HG03342 (cell line): ENCODE results near the gene DUOXA2.

Experiments used
- ATAC-seq: cut with Tn5 transposase; IDR thresholded peaks from one replicate; pipeline ENCODE4 v1.9.1; 2021; ENCODE audit warnings: mild to moderate bottlenecking, moderate library complexity; ENCODE audit not compliant: unreplicated experiment

The DUOXA2 gene

GRCh38 chr15:45116482-45117307, 2.6 kb downstream of the DUOXA2 start:
- no peak for ATAC-seq

GRCh38 chr15:45117308-45118130, 3.4 kb downstream of the DUOXA2 start:
- ATAC-seq = no peak

- peak; percentile 92 for ATAC-seq
Observed at GRCh38 chr15:45118131-45118588, 4.0 kb downstream of the DUOXA2 start.

- ATAC-seq = no peak
Observed at GRCh38 chr15:45118996-45119395, 4.9 kb downstream of the DUOXA2 start.

GRCh38 chr15:45120081-45120972, 6.2 kb downstream of the DUOXA2 start:
- ATAC-seq = no peak

GRCh38 chr15:45121020-45121419, 6.9 kb downstream of the DUOXA2 start:
- no peak for ATAC-seq

DNA sequence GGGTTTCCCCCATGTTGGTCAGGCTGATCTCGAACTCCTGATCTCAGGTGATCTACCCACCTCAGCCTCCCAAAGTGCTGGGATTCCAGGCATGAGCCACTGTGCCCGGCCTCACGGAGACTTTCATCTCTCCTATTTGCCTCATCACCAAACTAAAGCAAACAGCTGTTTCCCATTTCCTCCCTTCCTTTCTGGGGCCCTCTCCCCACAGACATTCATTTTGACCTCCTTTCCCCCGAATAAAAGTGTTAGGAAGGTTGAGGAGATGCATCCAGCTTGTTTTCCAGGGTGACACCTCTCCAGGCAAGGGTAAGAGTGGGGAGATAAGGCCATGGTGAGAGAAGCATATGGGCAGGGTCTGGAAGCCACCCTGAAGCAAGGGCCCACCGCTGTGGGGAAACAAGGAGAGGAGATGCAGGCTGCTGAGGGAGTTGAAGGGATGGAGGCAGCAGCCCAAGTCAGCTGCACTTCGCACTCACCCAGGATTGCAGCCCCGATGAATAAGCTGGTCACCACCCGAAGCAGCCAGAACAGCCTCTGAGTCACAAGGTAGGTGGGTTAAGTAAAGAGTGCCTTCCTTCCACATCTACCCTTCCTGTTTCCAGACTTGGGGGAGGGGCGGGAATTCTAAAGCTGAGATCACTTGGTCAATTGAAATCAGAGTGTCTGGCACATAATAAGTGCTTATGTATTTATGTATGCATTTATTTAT, 7.7 kb downstream of the DUOXA2 start:
- ATAC-seq = no peak

- ATAC-seq = no peak
Observed at GRCh38 chr15:45122719-45123118, 8.6 kb downstream of the DUOXA2 start.

DNA sequence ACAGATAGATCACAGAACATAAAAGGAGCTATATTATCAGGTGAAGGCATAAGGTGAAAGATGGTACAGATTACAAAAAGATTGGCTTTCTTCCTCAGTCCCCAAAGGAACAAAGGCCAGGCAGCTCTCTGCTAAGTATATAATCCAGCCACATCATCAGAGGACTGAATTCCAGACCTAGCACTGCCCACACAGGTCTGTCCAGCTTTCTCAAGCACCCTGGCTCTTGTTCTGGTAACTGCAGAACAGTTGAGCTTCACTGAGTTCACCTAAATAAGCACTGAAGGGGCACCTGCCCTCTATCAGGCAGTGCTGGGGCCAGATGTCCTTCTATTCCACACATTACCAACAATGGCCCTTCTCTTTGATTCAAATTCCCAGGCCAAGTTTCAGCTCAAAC, 9.3 kb downstream of the DUOXA2 start:
- ATAC-seq = no peak

DNA sequence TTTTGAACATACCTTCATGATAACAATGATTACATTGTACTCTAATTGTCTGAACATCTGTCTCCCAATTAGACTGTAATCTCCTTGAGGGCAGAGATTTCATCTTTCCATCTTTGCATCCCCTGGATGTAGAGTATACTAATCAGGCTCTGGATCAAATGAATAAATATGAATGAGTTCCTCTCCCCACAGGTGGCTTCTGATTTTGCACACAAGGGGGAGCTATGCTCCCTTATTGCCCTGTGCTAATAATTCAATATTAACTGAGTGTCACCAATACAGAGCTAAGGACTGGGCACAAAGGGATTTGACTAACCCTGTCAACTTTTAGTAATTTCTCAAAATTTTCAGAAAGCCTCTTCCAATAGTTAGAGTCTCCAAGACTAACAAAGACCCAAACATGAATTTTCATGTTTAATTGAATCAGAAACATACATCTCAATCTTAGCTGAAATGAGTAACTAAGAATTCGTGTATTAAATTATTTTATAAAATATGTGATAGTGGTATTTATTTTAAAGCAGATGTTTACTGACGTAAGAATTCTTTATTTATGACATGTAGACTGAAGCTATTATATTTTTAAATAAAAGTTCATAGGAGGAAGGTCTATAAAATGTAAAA, 12.5 kb downstream of the DUOXA2 start:
- ATAC-seq = no peak

DNA sequence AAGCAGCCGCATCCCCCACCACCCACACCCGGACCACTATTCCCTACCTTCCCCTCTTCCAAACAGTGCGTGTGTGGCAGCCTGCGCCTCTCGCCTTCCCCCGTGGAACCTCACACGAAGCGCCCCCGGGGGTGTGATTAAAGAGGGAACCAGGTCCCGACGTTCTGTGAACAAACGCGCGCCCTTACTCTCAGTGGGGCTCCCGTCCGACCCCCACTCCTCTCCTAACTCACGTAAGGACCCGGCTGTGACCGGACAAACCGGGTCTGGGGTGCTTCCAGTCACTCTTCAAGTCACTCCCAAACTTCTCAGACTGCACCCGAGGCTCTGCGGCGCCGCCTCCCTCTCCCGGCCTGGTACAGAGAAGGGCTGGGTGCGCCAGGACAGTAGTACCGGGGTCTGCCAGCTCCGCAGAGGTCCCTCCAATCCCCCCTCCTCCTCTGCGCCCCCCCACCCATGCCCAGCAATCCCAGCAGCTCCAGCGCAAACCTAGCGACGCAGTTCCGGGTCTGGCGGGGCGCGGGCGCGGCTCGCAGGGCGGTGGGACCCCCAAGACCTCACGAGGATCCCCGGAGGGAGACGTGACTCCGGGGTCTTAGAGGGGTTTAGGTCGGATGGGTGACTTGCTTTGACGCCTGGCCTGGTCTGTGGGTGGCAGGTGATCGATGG, 15.0 kb downstream of the DUOXA2 start:
- no peak for ATAC-seq

DNA sequence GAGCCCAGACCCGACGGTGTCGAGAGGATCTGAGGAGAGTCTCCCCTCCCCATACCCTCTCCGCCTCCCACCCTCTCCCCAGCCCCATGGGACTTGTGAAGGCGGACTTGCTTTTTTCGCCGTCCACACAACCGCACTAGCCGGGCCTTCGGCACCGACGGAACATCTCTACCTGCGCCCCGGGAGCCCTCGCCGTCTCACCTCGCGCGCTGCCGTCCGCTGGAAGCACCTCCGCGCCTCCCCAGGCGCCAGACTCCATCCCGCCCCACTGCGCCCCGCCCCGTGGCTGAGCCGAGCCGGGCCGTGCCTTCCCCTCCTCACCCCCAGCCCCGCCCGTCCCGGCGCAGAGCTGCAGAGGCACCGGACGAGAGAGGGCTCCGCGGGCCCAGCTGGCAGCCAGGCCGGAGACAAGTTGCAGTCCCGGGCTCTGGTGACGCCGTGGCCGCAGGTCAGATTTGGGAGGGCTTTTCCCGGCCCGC, 15.6 kb downstream of the DUOXA2 start, which contains the start of the genes DUOX1 and DUOXA1:
DUOX1 (plus strand) TSS at position 344 of the 479 bp plus-strand sequence. CDS start 1,973 bp downstream, outside the sequence.
DUOXA1 (minus strand) TSS at position 229 of the 479 bp plus-strand sequence. CDS start 6,865 bp downstream, outside the sequence.
- ATAC-seq = no peak

DNA sequence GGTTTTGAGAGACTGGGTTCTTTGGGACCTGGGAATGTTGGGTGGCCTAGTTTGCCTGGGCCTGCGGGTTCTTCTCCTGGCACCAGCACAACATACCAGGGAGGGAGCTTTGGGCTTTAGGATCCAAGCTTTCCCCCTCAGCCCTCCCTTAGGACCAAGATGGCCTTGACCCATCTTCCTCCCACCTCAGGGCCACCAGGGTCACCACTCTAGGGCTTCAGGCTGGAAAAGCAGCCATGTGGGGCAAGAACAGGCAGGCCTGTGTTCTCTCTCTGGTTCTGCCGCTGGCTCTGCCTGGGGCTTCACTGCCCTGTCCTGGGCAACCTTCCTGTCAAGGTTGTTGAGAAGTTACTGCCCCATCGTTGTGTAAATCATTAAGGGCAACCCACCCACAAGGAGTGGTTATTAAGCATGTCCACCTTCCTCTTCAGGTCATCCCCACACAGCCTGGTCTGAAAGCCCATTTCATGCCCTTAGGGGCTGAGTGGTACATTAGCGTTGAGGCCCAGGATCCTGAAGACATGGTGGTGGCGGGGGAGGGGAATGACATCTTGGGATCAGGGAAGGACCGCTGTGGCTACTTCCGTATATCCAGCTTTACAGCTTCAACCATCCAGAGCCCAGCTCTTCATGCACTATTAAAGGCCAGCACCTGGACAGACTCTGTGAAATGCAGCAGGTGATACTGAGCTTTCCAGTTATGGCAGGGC, 16.3 kb downstream of the DUOXA2 start:
- ATAC-seq = no peak

DNA sequence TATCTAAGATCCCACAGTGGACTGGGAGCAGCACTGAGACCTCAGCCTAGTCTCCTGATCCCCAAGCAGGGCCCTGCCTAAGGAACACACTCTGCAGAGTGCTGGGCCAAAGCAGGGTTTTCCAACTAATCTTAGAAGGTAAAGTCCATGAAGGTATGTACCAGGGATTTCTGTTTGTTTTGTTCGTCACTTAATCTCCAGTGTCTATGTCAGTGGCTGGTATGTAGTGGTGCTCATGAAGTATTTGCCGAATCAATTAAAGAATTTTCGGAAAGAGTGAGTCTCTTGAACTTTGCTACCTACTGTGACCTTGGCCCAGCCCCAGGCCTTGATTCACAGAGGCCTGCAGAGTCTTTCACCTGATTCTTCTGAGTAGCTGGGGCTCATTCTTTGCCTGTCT, 17.4 kb downstream of the DUOXA2 start:
- no peak for ATAC-seq

- ATAC-seq = no peak
Observed at GRCh38 chr15:45132844-45133560, 18.9 kb downstream of the DUOXA2 start.

DNA sequence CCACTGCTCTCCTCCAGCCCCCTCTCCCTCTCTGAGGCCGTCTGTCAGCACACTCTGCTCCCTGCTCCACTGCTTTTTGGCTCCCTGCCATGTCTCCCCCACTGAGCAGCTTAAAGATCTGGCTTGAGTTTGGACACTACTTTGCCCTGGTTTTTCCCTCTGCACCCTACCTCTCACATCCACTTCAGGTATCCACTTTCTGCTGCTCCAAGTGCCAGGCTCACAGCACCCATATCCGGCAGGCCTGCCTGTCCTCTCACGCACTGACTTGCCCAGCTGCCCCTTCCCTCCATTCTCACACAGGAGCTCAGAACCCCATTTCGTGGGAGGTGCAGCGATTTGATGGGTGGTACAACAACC, 19.4 kb downstream of the DUOXA2 start:
- no peak for ATAC-seq

DNA sequence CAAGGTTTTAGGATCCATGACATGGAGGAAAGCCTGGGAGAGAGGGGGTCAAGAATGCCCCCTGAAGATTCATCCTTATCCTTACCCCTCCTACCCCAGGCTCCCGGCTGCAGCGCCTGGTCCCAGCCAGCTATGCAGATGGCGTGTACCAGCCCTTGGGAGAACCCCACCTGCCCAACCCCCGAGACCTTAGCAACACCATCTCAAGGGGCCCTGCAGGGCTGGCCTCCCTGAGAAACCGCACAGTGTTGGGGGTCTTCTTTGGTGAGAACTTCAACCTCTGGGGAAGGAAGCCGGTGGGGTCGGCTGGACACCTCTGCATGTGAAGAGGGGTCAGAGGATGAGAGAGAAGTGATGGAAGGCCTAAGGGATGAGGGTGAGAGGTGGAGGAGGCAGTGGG, 19.9 kb downstream of the DUOXA2 start:
- no peak for ATAC-seq
